Glutamatergic neuron (in vitro differentiated cells): Measurements from ENCODE around the gene FAM120A. TPM values are rescaled to one million over a fixed set of nuclear protein-coding genes. Genes with fewer than 3 reads are reported as not detected.
"Not testable (repeated sequence)": the region's sequence is repeated elsewhere in the genome, so short reads cannot be mapped to it uniquely, and the experiment has no call there.

ENCODE experiments used
- DNase-seq: peaks from one replicate; pipeline ENCODE4 v3.0.0; 2022
- H3K27ac Mint-ChIP-seq: one replicate; pipeline ENCODE4 v1.8.0; 2020; ENCODE audit warnings: mild to moderate bottlenecking, mixed read lengths, inconsistent platforms; ENCODE audit not compliant: unreplicated experiment
- H3K27me3 Mint-ChIP-seq: one replicate; pipeline ENCODE4 v1.8.0; 2020; ENCODE audit warnings: mild to moderate bottlenecking, moderate library complexity, mixed read lengths, inconsistent platforms; ENCODE audit not compliant: unreplicated experiment
- H3K36me3 Mint-ChIP-seq: one replicate; pipeline ENCODE4 v1.8.0; 2020; ENCODE audit warnings: mild to moderate bottlenecking, mixed read lengths, inconsistent platforms; ENCODE audit not compliant: unreplicated experiment
- H3K4me1 Mint-ChIP-seq: one replicate; pipeline ENCODE4 v1.8.0; 2020; ENCODE audit warnings: mild to moderate bottlenecking, low read depth, mixed read lengths, inconsistent platforms; ENCODE audit not compliant: unreplicated experiment
- H3K4me3 Mint-ChIP-seq: one replicate; pipeline ENCODE4 v1.8.0; 2020; ENCODE audit warnings: mild to moderate bottlenecking, mixed read lengths, inconsistent platforms; ENCODE audit not compliant: unreplicated experiment
- H3K9me3 Mint-ChIP-seq: one replicate; pipeline ENCODE4 v1.8.0; 2020; ENCODE audit warnings: mild to moderate bottlenecking, moderate library complexity, mixed read lengths, inconsistent platforms; ENCODE audit not compliant: unreplicated experiment
- CTCF ChIP-seq: fragments of 200-600 bp; sonication (generic); IDR thresholded peaks from one replicate; pipeline ENCODE4 v1.5.0; 2021; ENCODE audit not compliant: partially characterized antibody, unreplicated experiment
- total RNA-seq: library from RNA; stranded (reverse); fragmentation: NEBNext Ultra II Directional; extraction: Animal tissue kit (Norgen Biotek cat#: 25700); gene quantifications from one replicate; pipeline ENCODE4 v1.2.1, GENCODE V29; 2021; ENCODE audit not compliant: unreplicated experiment

Gene FAM120A
- total RNA-seq, 1 donor from 2014 or later, result 32.3 TPM

DNA sequence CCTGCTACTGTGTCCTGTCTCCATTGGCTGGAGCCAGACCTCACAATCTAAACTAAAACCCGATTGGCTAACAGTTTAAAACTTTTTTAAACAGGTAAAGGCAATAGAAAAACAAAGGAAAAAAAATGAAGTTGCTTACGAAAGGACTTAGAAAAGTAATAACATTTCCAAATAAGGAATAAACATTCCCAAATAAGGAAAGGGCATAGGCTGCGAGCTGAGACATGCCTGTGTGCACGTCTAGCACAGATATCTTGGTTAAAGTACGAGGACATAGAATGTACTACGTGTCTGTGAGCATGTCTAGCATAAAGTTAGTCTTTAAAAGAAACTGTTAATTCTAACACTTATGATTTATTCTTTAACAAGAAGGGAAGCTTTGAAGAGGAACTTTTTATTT, 15.3 kb upstream of the FAM120A start:
- DNase-seq, result no peak
- H3K27me3 Mint-ChIP-seq, result no peaks in the 10 kb centered on the region

GRCh38 chr9:93436655-93437407, 14.7 kb upstream of the FAM120A start:
- no peak for DNase-seq
- Mint-ChIP-seq H3K27me3 (no peaks in the 10 kb centered on the region), H3K9me3 (peaks cover 2% of the 10 kb centered on the region)

More for the DNA sequence above, 15.3 kb upstream of the FAM120A start:
- H3K4me3 Mint-ChIP-seq, result no peak overlapping the region
- H3K27ac Mint-ChIP-seq, result no peak overlapping the region
- no peaks in the 10 kb centered on the region for H3K36me3 Mint-ChIP-seq
- no peak for TF ChIP-seq CTCF
- no peaks in the 10 kb centered on the region for H3K4me1 Mint-ChIP-seq
- H3K9me3 Mint-ChIP-seq, result peaks cover 2% of the 10 kb centered on the region

DNA sequence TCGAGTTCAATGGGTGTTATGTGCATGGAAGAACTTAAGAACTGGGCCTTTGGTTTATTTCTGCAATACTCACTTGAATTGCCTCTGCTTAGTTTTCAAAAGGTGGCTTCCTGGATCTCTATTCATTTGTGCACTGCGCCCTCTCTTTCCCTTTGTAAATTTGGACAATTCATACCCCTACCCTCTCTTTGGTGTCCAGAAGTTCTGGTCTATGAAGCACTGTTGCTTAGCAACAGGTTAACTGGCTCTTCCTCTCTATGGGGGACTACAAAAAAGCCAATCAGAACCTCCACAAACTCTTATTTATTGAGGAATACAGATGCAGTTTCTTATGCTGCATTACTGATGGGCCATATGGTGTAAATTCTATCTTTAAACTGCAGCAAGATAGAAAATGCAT, 13.5 kb upstream of the FAM120A start:
- DNase-seq, result no peak
- no peak overlapping the region for H3K4me3 Mint-ChIP-seq
- no peak for TF ChIP-seq CTCF
- no peak overlapping the region for H3K27ac Mint-ChIP-seq
- H3K36me3 Mint-ChIP-seq, result no peaks in the 10 kb centered on the region
- peaks cover 2% of the 10 kb centered on the region for H3K9me3 Mint-ChIP-seq
- no peaks in the 10 kb centered on the region for H3K4me1 Mint-ChIP-seq
- H3K27me3 Mint-ChIP-seq, result no peaks in the 10 kb centered on the region

More at GRCh38 chr9:93436655-93437407, 14.7 kb upstream of the FAM120A start:
- no peak overlapping the region for H3K27ac Mint-ChIP-seq
- no peak for TF ChIP-seq CTCF
- no peaks in the 10 kb centered on the region for H3K36me3 Mint-ChIP-seq
- H3K4me1 Mint-ChIP-seq, result no peaks in the 10 kb centered on the region
- H3K4me3 Mint-ChIP-seq, result no peak overlapping the region

DNA sequence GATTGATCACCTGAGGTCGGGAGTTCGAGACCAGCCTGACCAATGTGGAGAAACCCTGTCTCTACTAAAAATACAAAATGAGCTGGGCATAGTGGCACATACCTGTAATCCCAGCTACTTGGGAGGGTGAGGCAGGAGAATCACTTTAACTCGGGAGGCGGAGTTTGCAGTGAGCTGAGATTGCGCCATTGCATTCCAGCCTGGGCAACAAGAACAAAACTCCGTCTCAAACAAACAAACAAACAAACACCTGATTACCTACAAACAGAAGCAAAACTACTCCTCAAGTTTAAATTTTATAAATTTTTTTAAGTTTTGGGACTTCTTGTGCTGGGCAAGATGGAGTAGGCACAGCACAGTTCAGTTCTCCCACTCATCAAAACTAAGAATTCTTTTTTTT, 12.2 kb upstream of the FAM120A start:
- H3K27ac Mint-ChIP-seq, H3K4me1 Mint-ChIP-seq, H3K4me3 Mint-ChIP-seq, DNase-seq, H3K27me3 Mint-ChIP-seq, H3K9me3 Mint-ChIP-seq, H3K36me3 Mint-ChIP-seq: not testable (repeated sequence)

DNA sequence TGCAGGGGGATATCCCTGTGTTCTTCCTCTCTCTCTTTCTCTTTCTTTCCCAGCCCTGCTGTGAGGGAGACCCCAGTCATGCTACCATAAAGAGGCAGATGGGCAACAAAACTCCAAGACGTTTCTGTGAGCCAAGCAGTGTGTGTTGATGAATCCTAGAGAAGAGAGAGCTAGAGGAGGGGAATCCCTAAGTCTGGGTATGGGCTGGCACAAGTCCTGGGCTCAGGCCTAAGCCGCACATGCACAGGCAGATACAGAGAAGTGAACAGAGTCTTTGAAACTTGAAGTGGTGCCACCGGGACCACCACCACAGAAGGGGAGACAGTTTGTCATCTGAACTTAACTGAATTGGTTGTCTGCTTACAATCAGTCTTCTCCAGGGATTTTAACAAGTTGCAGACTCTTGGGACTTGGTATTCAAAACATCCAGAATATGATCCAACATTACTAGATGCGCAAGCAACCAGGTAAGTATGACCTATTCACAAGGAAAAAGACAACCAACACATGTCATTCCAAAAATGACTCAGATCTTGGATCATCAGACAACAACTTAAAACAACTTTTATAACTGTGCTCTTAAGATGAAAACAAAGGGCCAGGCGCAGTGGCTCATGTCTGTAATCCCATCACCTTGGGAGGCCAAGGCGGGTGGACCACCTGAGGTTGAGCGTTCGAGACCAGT, 10.4 kb upstream of the FAM120A start:
- DNase-seq, result no peak
- Mint-ChIP-seq H3K4me1 (no peaks in the 10 kb centered on the region), H3K4me3 (no peak overlapping the region), H3K36me3 (no peaks in the 10 kb centered on the region), H3K9me3 (peaks cover 2% of the 10 kb centered on the region), H3K27ac (no peak overlapping the region), H3K27me3 (peaks cover 2% of the 10 kb centered on the region)
- TF ChIP-seq CTCF, result no peak
